Measurements from ENCODE around the gene RAP1GAP. TPM values are rescaled to one million over a fixed set of nuclear protein-coding genes. Genes with fewer than 3 reads are reported as not detected.

The RAP1GAP gene
- total and polyA plus RNA-seq, 2 of the 13 experiments (the other 11 are each of a cell fraction or from before 2014, with no cell fraction given) = 11.9 to 37.5 TPM

- H3K4me3 ChIP-seq (replicated peaks in 1 of 3; ENCODE audit: insufficient read depth in 1 of 3, low read depth in 2 of 3, low read length in 3 of 3) = no peak overlapping the region
- FAIRE-seq = no peak
- intact Hi-C loops (cut with micrococcal nuclease; ENCODE audit: unreplicated experiment) (no loop called here), in situ Hi-C loops (cut with HindIII; ENCODE audit: extremely low pct_ligation_motif_present, low pct_unique_long_range_greater_than_20kb) (no loop called here)
- H3K4me1 ChIP-seq (ENCODE audit: insufficient read depth, low read length) = peaks cover 16% of the 10 kb centered on the region
- H3K79me2 ChIP-seq (ENCODE audit: insufficient read depth, low read length) = no peaks in the 10 kb centered on the region
- ChIA-PET CTCF (ENCODE audit: low intra/inter-chr PET ratio, low total read pairs) (no interaction called here), POLR2A (no interaction called here)
- no TSS peak for BruUV-seq (replicated peaks)
- H3K27me3 ChIP-seq (ENCODE audit: control insufficient read depth in 1 of 2, insufficient read depth in 2 of 2, low read length in 2 of 2) = no peaks in the 10 kb centered on the region
- DNase-seq (ENCODE audit: low spot score) = no peak
- no peak overlapping the region for H3K4me2 ChIP-seq (ENCODE audit: low read depth, low read length)
- no peak for ATAC-seq
- WGBS (ENCODE audit: low lambda C conversion rate) = 94% methylated on average over 6 of the region's 6 CpGs
- no peak overlapping the region for H3K27ac ChIP-seq (ENCODE audit: extremely low read length, insufficient read depth, low read length)
- no peak overlapping the region for H3K9ac ChIP-seq (ENCODE audit: insufficient read depth, low read depth, low read length)
- H3K9me3 ChIP-seq (ENCODE audit: low read length) = no peaks in the 10 kb centered on the region
- H4K20me1 ChIP-seq (ENCODE audit: insufficient read depth, low read length) = no peaks in the 10 kb centered on the region
- H3K36me3 ChIP-seq (replicated peaks in 1 of 2; ENCODE audit: control insufficient read depth in 1 of 2, insufficient read depth in 2 of 2, low read length in 2 of 2) = peaks cover 0 to 12% of the 10 kb centered on the region in 2 experiments; a peak in 1 of 5 replicates
- H2AFZ ChIP-seq (ENCODE audit: low read length) = no peak overlapping the region
- TF ChIP-seq ZBTB7A (CRISPR knock-in tag; IDR thresholded peaks at IDR 0.05) = no peak
- TF ChIP-seq CSRNP1 (CRISPR knock-in tag; IDR thresholded peaks at IDR 0.05) = no peak
- no peak for TF ChIP-seq NFE2L1 (CRISPR knock-in tag; IDR thresholded peaks at IDR 0.05; ENCODE audit: borderline replicate concordance)
- TF ChIP-seq ZNF576 (CRISPR knock-in tag; IDR thresholded peaks at IDR 0.05) = no peak
- no peak for TF ChIP-seq ZNF703 (CRISPR knock-in tag; IDR thresholded peaks at IDR 0.05; ENCODE audit: borderline replicate concordance)
- TF ChIP-seq ZMYM2 (CRISPR knock-in tag; IDR thresholded peaks at IDR 0.05) = no peak
- no peak for TF ChIP-seq RFX1 (IDR thresholded peaks at IDR 0.05)
- TF ChIP-seq RBAK (CRISPR knock-in tag; IDR thresholded peaks at IDR 0.05) = no peak
- TF ChIP-seq ZNF513 (CRISPR knock-in tag; conservative IDR thresholded peaks at IDR 0.05) = no peak
- TF ChIP-seq ARNT (IDR thresholded peaks at IDR 0.05) = no peak
- no peak for TF ChIP-seq AHR (CRISPR knock-in tag; IDR thresholded peaks at IDR 0.05)
- no peak for TF ChIP-seq ZNF687 (CRISPR knock-in tag; IDR thresholded peaks at IDR 0.05)
Observed at GRCh38 chr1:21677168-21677567, 8.0 kb upstream of the RAP1GAP start.

Measured in HepG2 (cell line).